ENCODE data around the gene ATXN1.

GRCh38 chr6:16728513-16729182 is 32.6 kb downstream of the ATXN1 start:
- TF ChIP-seq CTCF (IDR thresholded peaks at IDR 0.05) (no peak), RAD21 (conservative IDR thresholded peaks at IDR 0.05 in 1 of 2, IDR thresholded peaks at IDR 0.05 in 1 of 2) (no peak), KDM1A (IDR thresholded peaks at IDR 0.05; ENCODE audit: low read depth) (no peak), RCOR1 (IDR thresholded peaks at IDR 0.05; ENCODE audit: low read depth, low read length) (no peak), MAX (IDR thresholded peaks at IDR 0.05) (no peak), POLR2A (IDR thresholded peaks at IDR 0.05; ENCODE audit: low read length) (no peak), PHF8 (IDR thresholded peaks at IDR 0.05; ENCODE audit: borderline replicate concordance, low read depth) (no peak), RFX5 (IDR thresholded peaks at IDR 0.05) (no peak), MAZ (IDR thresholded peaks at IDR 0.05; ENCODE audit: borderline replicate concordance, low read depth, low read length) (no peak), EP300 (IDR thresholded peaks at IDR 0.05) (no peak), FOSL2 (IDR thresholded peaks at IDR 0.05) (no peak), FOSL2 (CRISPR knock-in tag; IDR thresholded peaks at IDR 0.05) (no peak)
- TF ChIP-seq, protein P1, sequence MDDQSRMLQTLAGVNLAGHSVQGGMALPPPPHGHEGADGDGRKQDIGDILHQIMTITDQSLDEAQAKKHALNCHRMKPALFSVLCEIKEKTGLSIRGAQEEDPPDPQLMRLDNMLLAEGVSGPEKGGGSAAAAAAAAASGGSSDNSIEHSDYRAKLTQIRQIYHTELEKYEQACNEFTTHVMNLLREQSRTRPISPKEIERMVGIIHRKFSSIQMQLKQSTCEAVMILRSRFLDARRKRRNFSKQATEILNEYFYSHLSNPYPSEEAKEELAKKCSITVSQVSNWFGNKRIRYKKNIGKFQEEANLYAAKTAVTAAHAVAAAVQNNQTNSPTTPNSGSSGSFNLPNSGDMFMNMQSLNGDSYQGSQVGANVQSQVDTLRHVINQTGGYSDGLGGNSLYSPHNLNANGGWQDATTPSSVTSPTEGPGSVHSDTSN (IDR thresholded peaks at IDR 0.05), result no peak
- TF ChIP-seq, protein P2, sequence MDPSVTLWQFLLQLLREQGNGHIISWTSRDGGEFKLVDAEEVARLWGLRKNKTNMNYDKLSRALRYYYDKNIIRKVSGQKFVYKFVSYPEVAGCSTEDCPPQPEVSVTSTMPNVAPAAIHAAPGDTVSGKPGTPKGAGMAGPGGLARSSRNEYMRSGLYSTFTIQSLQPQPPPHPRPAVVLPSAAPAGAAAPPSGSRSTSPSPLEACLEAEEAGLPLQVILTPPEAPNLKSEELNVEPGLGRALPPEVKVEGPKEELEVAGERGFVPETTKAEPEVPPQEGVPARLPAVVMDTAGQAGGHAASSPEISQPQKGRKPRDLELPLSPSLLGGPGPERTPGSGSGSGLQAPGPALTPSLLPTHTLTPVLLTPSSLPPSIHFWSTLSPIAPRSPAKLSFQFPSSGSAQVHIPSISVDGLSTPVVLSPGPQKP (IDR thresholded peaks at IDR 0.05; ENCODE audit: low read depth, low read length), result no peak
